HepG2 (cell line): ENCODE data around the gene CUL7. TPM values are rescaled to one million over a fixed set of nuclear protein-coding genes. Genes with fewer than 3 reads are reported as not detected.

Experiments used
- ATAC-seq: fragments of 200-7000 bp; cut with Tn5 transposase; 3 replicates; pipeline ENCODE4 v1.9.1; 2020; ENCODE audit warnings: mild to moderate bottlenecking, moderate library complexity
- BruUV-seq: library from RNA; stranded (reverse); fragments of 400-500 nt; replicated peaks from 2 replicates; lab custom pipeline; 2021; lab: Mats Ljungman, UMichigan
- CTCF ChIA-PET: fragments of 300-600 bp; formaldehyde crosslinking; extraction: SDS; loops from one replicate; lab custom pipeline; 2021; ENCODE audit warnings: low total read pairs, inconsistent platforms, low intra/inter-chr PET ratio; lab: Yijun Ruan, JAX
- POLR2A ChIA-PET: fragments of 350-600 bp; sonication (Branson Sonifier 250); formaldehyde crosslinking; loops from one replicate; lab custom pipeline; 2020; ENCODE audit warnings: antibody characterized with exemption, inconsistent platforms; lab: Yijun Ruan, JAX
- DNase-seq: peaks from one replicate; pipeline ENCODE4 v3.0.0-alpha.2; 2015; ENCODE audit warnings: low spot score
- FAIRE-seq: peaks from 3 replicates; lab custom pipeline; 2011; peaks lifted over from hg19 to GRCh38; lab: Jason Lieb, UNC
- H2AFZ ChIP-seq: one replicate; pipeline ENCODE4 v1.6.1; 2011; ENCODE audit warnings: low read length, inconsistent platforms
- H3K27ac ChIP-seq: fragments of 300-600 bp; 3 replicates; pipeline ENCODE4 v1.8.0; 2011; ENCODE audit warnings: mixed run types, mild to moderate bottlenecking, mixed read lengths, low read length, inconsistent platforms; ENCODE audit not compliant: insufficient read depth; ENCODE audit errors: extremely low read length
- H3K27me3 ChIP-seq, 2 experiments: fragments of 200-600 bp in 1 of 2; 2 replicates in 1 of 2; 3 replicates in 1 of 2; pipeline versions ENCODE4 v1.6.0 to v1.8.0; 2011; ENCODE audit warnings: low read length in 2 of 2, mild to moderate bottlenecking in 2 of 2, moderate library complexity in 2 of 2, inconsistent platforms in 1 of 2; ENCODE audit not compliant: insufficient read depth in 2 of 2, control insufficient read depth in 1 of 2
- H3K36me3 ChIP-seq, 2 experiments: fragments of 200-600 bp in 1 of 2; replicated peaks in 1 of 2; 2 replicates in 1 of 2; 3 replicates in 1 of 2; pipeline versions ENCODE4 v1.5.1 to v1.8.0; 2011; ENCODE audit warnings: low read length in 2 of 2, inconsistent platforms in 1 of 2; ENCODE audit not compliant: insufficient read depth in 2 of 2, control insufficient read depth in 1 of 2
- H3K4me1 ChIP-seq: 2 replicates; pipeline ENCODE4 v1.5.1; 2012; ENCODE audit warnings: low read length, inconsistent platforms; ENCODE audit not compliant: insufficient read depth
- H3K4me2 ChIP-seq: 2 replicates; pipeline ENCODE4 v1.6.0; 2011; ENCODE audit warnings: low read depth, low read length, inconsistent platforms
- H3K4me3 ChIP-seq, 3 experiments: fragments of 200-600 bp in 1 of 3; sonication (generic), shearing (Covaris generic) in 1 of 3; replicated peaks in 1 of 3; 2 replicates each; pipeline ENCODE4 v1.5.1; 2011 to 2016; ENCODE audit warnings: low read length in 3 of 3, inconsistent platforms in 2 of 3, low read depth in 2 of 3, mild to moderate bottlenecking in 2 of 3, control low read depth in 1 of 3, mixed read lengths in 1 of 3; ENCODE audit not compliant: insufficient read depth in 1 of 3
- H3K79me2 ChIP-seq: one replicate; pipeline ENCODE4 v1.6.1; 2011; ENCODE audit warnings: low read length, inconsistent platforms; ENCODE audit not compliant: insufficient read depth
- H3K9ac ChIP-seq: 2 replicates; pipeline ENCODE4 v1.6.0; 2011; ENCODE audit warnings: mild to moderate bottlenecking, low read depth, low read length, inconsistent platforms; ENCODE audit not compliant: insufficient read depth
- H3K9me3 ChIP-seq: 2 replicates; pipeline ENCODE4 v1.5.1; 2012; ENCODE audit warnings: mild to moderate bottlenecking, low read length
- H4K20me1 ChIP-seq: 2 replicates; pipeline ENCODE4 v1.6.0; 2011; ENCODE audit warnings: inconsistent platforms, mild to moderate bottlenecking, low read length, moderate library complexity; ENCODE audit not compliant: insufficient read depth
- KLF6 ChIP-seq: IDR thresholded peaks from 2 replicates; pipeline ENCODE4 v1.8.0; 2016; ENCODE audit warnings: missing biosample characterization, missing genetic modification reagents
- SNAI1 ChIP-seq: sonication (generic); formaldehyde crosslinking; IDR thresholded peaks from 2 replicates; pipeline ENCODE4 v1.5.0; 2020; ENCODE audit warnings: mild to moderate bottlenecking, missing genetic modification reagents, borderline replicate concordance
- SPEN ChIP-seq: sonication (generic); formaldehyde crosslinking; IDR thresholded peaks from 2 replicates; pipeline ENCODE4 v1.5.1; 2020; ENCODE audit warnings: low read depth, mild to moderate bottlenecking, missing genetic modification reagents
- ZNF331 ChIP-seq: sonication (generic); formaldehyde crosslinking; IDR thresholded peaks from 2 replicates; pipeline ENCODE4 v1.4.0; 2020; ENCODE audit warnings: missing genetic modification reagents
- WGBS: methylation state at CpG from one replicate; pipeline ENCODE4 v1.1.6; 2017; ENCODE audit warnings: low lambda C conversion rate; 5-methylcytosine and 5-hydroxymethylcytosine counted together
- in situ Hi-C: cut with HindIII; loops from 2 replicates; pipeline ENCODE4 v1.10.0; 2017; ENCODE audit warnings: low pct_unique_long_range_greater_than_20kb; ENCODE audit not compliant: extremely low pct_ligation_motif_present
- intact Hi-C: fragments of 100-400 bp; cut with micrococcal nuclease; formaldehyde crosslinking; loops from one replicate; pipeline ENCODE4 v1.10.0; 2022; ENCODE audit not compliant: unreplicated experiment
- polyA plus RNA-seq, 8 experiments: library from polyadenylated mRNA; depleted of rRNA in 3 of 8; stranded (reverse) in 7 of 8; unstranded in 1 of 8; fragments of >200 nt; fragmentation: Illumina TruSeq in 4 of 8; extraction: Trizol in 4 of 8; gene quantifications; 2 replicates each; pipeline versions ENCODE4 v1.2.1 to v1.2.3, GENCODE V29; 2011 to 2016; ENCODE audit warnings: low read depth in 4 of 8, missing spikeins in 1 of 8, mixed read lengths in 1 of 8; ENCODE audit not compliant: insufficient read depth in 1 of 8
- total RNA-seq, 5 experiments: library from RNA; depleted of rRNA; stranded (reverse); fragments of >200 nt; fragmentation: Illumina TruSeq; extraction: Trizol; gene quantifications; 2 replicates each; pipeline ENCODE4 v1.2.3, GENCODE V29; 2016; ENCODE audit warnings: low read depth in 1 of 5
- TF ChIP-seq, protein P1 (sequence below): sonication (generic); formaldehyde crosslinking; IDR thresholded peaks from 2 replicates; pipeline ENCODE4 v1.5.0; 2020; ENCODE audit warnings: missing genetic modification reagents
- TF ChIP-seq, protein P2 (sequence below): sonication (generic); formaldehyde crosslinking; IDR thresholded peaks from 2 replicates; pipeline ENCODE4 v1.5.0; 2020; ENCODE audit warnings: mild to moderate bottlenecking, missing genetic modification reagents, borderline replicate concordance

The CUL7 gene
- total and polyA plus RNA-seq, 2 of the 13 experiments (the other 11 are each of a cell fraction or from before 2014, with no cell fraction given): 32.0 to 60.7 TPM

DNA sequence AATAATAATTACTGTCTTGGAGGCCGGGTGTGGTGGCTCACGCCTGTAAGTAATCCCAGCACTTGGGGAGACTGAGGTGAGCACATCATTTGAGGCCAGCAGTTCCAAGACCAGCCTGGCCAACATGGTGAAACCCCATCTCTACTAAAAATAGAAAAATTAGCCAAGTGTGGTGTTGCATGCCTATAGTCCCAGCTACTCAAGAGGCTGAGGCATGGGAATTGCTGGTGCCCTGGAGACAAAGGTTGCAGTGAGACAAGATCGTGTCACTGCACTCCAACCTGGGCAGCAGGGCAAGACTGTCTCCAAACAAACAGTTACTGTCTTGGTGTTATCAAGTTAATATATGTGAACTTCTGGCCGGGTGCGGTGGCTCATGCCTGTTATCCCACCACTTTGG lies 27.3 kb downstream of the CUL7 start (continued):
- TF ChIP-seq, protein P1, sequence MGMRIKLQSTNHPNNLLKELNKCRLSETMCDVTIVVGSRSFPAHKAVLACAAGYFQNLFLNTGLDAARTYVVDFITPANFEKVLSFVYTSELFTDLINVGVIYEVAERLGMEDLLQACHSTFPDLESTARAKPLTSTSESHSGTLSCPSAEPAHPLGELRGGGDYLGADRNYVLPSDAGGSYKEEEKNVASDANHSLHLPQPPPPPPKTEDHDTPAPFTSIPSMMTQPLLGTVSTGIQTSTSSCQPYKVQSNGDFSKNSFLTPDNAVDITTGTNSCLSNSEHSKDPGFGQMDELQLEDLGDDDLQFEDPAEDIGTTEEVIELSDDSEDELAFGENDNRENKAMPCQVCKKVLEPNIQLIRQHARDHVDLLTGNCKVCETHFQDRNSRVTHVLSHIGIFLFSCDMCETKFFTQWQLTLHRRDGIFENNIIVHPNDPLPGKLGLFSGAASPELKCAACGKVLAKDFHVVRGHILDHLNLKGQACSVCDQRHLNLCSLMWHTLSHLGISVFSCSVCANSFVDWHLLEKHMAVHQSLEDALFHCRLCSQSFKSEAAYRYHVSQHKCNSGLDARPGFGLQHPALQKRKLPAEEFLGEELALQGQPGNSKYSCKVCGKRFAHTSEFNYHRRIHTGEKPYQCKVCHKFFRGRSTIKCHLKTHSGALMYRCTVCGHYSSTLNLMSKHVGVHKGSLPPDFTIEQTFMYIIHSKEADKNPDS (CRISPR knock-in tag): no peak
- TF ChIP-seq SPEN (CRISPR knock-in tag): no peak

DNA sequence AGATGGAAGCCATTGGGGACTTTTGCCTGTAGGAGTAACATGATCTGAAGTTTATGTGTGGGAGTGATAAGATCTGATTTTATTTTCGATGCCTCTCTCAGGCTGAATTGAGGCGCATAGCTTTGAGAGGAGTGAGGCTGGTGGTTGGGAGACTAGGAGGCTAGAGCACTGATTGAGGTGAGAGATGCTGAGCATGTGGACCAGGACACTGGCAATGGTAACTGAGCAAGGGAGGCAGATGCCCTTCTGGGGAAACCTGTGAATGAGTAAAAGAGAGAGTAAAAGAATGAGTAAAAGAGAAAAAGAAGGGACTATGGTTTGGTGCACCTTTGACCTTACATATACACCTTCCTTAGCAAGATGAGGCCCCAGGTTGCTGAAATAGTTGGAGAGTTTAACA lies 29.2 kb downstream of the CUL7 start:
- no peak for FAIRE-seq
- Histone ChIP-seq H3K4me3 (no peak overlapping the region), H3K27me3 (peaks cover 0 to 3% of the 10 kb centered on the region in 2 experiments; a peak in 1 of 5 replicates), H4K20me1 (no peaks in the 10 kb centered on the region), H3K4me1 (peaks cover 23% of the 10 kb centered on the region), H3K9me3 (no peaks in the 10 kb centered on the region), H3K27ac (no peak overlapping the region), H3K9ac (no peak overlapping the region), H3K36me3 (peaks cover 33 to 53% of the 10 kb centered on the region in 2 experiments), H2AFZ (no peak overlapping the region), H3K79me2 (peaks cover 20% of the 10 kb centered on the region), H3K4me2 (no peak overlapping the region)
- ChIA-PET POLR2A (interaction anchor here (0.6 to 4.3 kb wide), 4 partner anchors 10 to 132 kb away, joined by 3 to 30 read pairs (median 4); partner anchors contain the start of genes CUL7, KLHDC3 and MEA1), CTCF (no interaction called here)
- 97% methylated on average over 2 of the region's 2 CpGs for WGBS
- no peak for DNase-seq
- ATAC-seq: no peak
- intact Hi-C loops (no loop called here), in situ Hi-C loops (no loop called here)
- no TSS peak for BruUV-seq
- TF ChIP-seq ZNF331 (no peak), KLF6 (CRISPR knock-in tag) (no peak), SNAI1 (no peak)
- TF ChIP-seq, protein P1 (CRISPR knock-in tag): no peak
- TF ChIP-seq, protein P2, sequence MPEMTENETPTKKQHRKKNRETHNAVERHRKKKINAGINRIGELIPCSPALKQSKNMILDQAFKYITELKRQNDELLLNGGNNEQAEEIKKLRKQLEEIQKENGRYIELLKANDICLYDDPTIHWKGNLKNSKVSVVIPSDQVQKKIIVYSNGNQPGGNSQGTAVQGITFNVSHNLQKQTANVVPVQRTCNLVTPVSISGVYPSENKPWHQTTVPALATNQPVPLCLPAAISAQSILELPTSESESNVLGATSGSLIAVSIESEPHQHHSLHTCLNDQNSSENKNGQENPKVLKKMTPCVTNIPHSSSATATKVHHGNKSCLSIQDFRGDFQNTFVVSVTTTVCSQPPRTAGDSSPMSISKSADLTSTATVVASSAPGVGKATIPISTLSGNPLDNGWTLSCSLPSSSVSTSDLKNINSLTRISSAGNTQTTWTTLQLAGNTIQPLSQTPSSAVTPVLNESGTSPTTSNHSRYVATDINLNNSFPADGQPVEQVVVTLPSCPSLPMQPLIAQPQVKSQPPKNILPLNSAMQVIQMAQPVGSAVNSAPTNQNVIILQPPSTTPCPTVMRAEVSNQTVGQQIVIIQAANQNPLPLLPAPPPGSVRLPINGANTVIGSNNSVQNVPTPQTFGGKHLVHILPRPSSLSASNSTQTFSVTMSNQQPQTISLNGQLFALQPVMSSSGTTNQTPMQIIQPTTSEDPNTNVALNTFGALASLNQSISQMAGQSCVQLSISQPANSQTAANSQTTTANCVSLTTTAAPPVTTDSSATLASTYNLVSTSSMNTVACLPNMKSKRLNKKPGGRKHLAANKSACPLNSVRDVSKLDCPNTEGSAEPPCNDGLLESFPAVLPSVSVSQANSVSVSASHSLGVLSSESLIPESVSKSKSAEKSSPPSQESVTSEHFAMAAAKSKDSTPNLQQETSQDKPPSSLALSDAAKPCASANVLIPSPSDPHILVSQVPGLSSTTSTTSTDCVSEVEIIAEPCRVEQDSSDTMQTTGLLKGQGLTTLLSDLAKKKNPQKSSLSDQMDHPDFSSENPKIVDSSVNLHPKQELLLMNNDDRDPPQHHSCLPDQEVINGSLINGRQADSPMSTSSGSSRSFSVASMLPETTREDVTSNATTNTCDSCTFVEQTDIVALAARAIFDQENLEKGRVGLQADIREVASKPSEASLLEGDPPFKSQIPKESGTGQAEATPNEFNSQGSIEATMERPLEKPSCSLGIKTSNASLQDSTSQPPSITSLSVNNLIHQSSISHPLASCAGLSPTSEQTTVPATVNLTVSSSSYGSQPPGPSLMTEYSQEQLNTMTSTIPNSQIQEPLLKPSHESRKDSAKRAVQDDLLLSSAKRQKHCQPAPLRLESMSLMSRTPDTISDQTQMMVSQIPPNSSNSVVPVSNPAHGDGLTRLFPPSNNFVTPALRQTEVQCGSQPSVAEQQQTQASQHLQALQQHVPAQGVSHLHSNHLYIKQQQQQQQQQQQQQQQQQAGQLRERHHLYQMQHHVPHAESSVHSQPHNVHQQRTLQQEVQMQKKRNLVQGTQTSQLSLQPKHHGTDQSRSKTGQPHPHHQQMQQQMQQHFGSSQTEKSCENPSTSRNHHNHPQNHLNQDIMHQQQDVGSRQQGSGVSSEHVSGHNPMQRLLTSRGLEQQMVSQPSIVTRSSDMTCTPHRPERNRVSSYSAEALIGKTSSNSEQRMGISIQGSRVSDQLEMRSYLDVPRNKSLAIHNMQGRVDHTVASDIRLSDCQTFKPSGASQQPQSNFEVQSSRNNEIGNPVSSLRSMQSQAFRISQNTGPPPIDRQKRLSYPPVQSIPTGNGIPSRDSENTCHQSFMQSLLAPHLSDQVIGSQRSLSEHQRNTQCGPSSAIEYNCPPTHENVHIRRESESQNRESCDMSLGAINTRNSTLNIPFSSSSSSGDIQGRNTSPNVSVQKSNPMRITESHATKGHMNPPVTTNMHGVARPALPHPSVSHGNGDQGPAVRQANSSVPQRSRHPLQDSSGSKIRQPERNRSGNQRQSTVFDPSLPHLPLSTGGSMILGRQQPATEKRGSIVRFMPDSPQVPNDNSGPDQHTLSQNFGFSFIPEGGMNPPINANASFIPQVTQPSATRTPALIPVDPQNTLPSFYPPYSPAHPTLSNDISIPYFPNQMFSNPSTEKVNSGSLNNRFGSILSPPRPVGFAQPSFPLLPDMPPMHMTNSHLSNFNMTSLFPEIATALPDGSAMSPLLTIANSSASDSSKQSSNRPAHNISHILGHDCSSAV (CRISPR knock-in tag): no peak
